HepG2 (cell line): ENCODE data around the gene CUL4A. TPM values are rescaled to one million over a fixed set of nuclear protein-coding genes. Genes with fewer than 3 reads are reported as not detected.

Experiments used
- FIP1L1 ChIP-seq: fragments of 200-400 bp; formaldehyde crosslinking; IDR thresholded peaks from 2 replicates; pipeline ENCODE4 v1.6.1; 2018; ENCODE audit warnings: low read depth, mild to moderate bottlenecking, low read length, moderate library complexity, borderline replicate concordance; ENCODE audit not compliant: insufficient read depth
- GFI1 ChIP-seq: sonication (generic); formaldehyde crosslinking; IDR thresholded peaks from 2 replicates; pipeline ENCODE4 v1.5.0; 2020; ENCODE audit warnings: missing genetic modification reagents, mild to moderate bottlenecking, borderline replicate concordance
- HDAC2 ChIP-seq: sonication (generic); formaldehyde crosslinking; IDR thresholded peaks from 2 replicates; pipeline ENCODE4 v1.4.0; 2020; ENCODE audit warnings: missing genetic modification reagents
- HMGXB4 ChIP-seq, 2 experiments: sonication (generic) in 1 of 2; formaldehyde crosslinking in 1 of 2; IDR thresholded peaks; 2 replicates each; pipeline versions ENCODE4 v1.4.0 to v1.6.1; 2018 to 2020; ENCODE audit warnings: missing genetic modification reagents in 2 of 2, borderline replicate concordance in 1 of 2, low read depth in 1 of 2, mild to moderate bottlenecking in 1 of 2, missing biosample characterization in 1 of 2
- HNRNPL ChIP-seq: fragments of 200-400 bp; formaldehyde crosslinking; IDR thresholded peaks from 2 replicates; pipeline ENCODE4 v1.6.1; 2017; ENCODE audit warnings: mild to moderate bottlenecking, low read depth, low read length
- MEIS1 ChIP-seq: sonication (generic); formaldehyde crosslinking; IDR thresholded peaks from 2 replicates; pipeline ENCODE4 v1.9.0; 2021; ENCODE audit warnings: mild to moderate bottlenecking, missing genetic modification reagents, moderate library complexity, borderline replicate concordance
- POLR2A ChIP-seq, 2 experiments: IDR thresholded peaks; 2 replicates each; pipeline ENCODE4 v1.6.1; 2011; ENCODE audit warnings: low read depth in 2 of 2, low read length in 2 of 2, mild to moderate bottlenecking in 1 of 2, moderate library complexity in 1 of 2; ENCODE audit not compliant: insufficient read depth in 1 of 2
- SIX4 ChIP-seq: sonication (generic); formaldehyde crosslinking; IDR thresholded peaks from 2 replicates; pipeline ENCODE4 v1.4.0; 2020; ENCODE audit warnings: missing genetic modification reagents
- TOE1 ChIP-seq: sonication (generic); formaldehyde crosslinking; IDR thresholded peaks from 2 replicates; pipeline ENCODE4 v1.4.0; 2020; ENCODE audit warnings: mild to moderate bottlenecking, missing genetic modification reagents
- ZMYM2 ChIP-seq: sonication (generic); formaldehyde crosslinking; IDR thresholded peaks from 2 replicates; pipeline ENCODE4 v1.8.0; 2022; ENCODE audit warnings: mild to moderate bottlenecking, missing genetic modification reagents
- ZNF615 ChIP-seq: sonication (generic); formaldehyde crosslinking; IDR thresholded peaks from 2 replicates; pipeline ENCODE4 v1.5.0; 2020; ENCODE audit warnings: mild to moderate bottlenecking, missing genetic modification reagents, borderline replicate concordance
- ZSCAN25 ChIP-seq: sonication (generic); formaldehyde crosslinking; IDR thresholded peaks from 2 replicates; pipeline ENCODE4 v1.8.0; 2022; ENCODE audit warnings: mild to moderate bottlenecking, missing genetic modification reagents
- polyA plus RNA-seq, 8 experiments: library from polyadenylated mRNA; depleted of rRNA in 3 of 8; stranded (reverse) in 7 of 8; unstranded in 1 of 8; fragments of >200 nt; fragmentation: Illumina TruSeq in 4 of 8; extraction: Trizol in 4 of 8; gene quantifications; 2 replicates each; pipeline versions ENCODE4 v1.2.1 to v1.2.3, GENCODE V29; 2011 to 2016; ENCODE audit warnings: low read depth in 4 of 8, missing spikeins in 1 of 8, mixed read lengths in 1 of 8; ENCODE audit not compliant: insufficient read depth in 1 of 8
- total RNA-seq, 5 experiments: library from RNA; depleted of rRNA; stranded (reverse); fragments of >200 nt; fragmentation: Illumina TruSeq; extraction: Trizol; gene quantifications; 2 replicates each; pipeline ENCODE4 v1.2.3, GENCODE V29; 2016; ENCODE audit warnings: low read depth in 1 of 5
- TF ChIP-seq, protein P1 (sequence below), 2 experiments: sonication (generic) in 1 of 2; formaldehyde crosslinking in 1 of 2; IDR thresholded peaks; 2 replicates each; pipeline versions ENCODE4 v1.6.1 to v1.9.0; 2014 to 2022; ENCODE audit warnings: antibody characterized with exemption in 1 of 2, borderline replicate concordance in 1 of 2, inconsistent platforms in 1 of 2, low read depth in 1 of 2, missing genetic modification reagents in 1 of 2
- TF ChIP-seq, protein P2 (sequence below): IDR thresholded peaks from 2 replicates; pipeline ENCODE4 v1.4.0; 2020; ENCODE audit warnings: mild to moderate bottlenecking, missing genetic modification reagents

The CUL4A gene
- total and polyA plus RNA-seq, 2 of the 13 experiments (the other 11 are each of a cell fraction or from before 2014, with no cell fraction given), result 51.2 to 75.3 TPM

- TF ChIP-seq HMGXB4 (CRISPR knock-in tag; IDR thresholded peaks at IDR 0.05; ENCODE audit: borderline replicate concordance in 1 of 2, low read depth in 1 of 2) (no peak), HNRNPL (no peak), ZSCAN25 (CRISPR knock-in tag) (no peak), ZMYM2 (CRISPR knock-in tag) (no peak), SIX4 (CRISPR knock-in tag) (peak; percentile 70; the same call in 1 of the 2 replicates), MEIS1 (CRISPR knock-in tag) (0 out of 2 replicates have a peak, but pooled peaks have one; percentile 48), HDAC2 (CRISPR knock-in tag) (peak; percentile 70), GFI1 (CRISPR knock-in tag) (peak; percentile 97), TOE1 (CRISPR knock-in tag) (no peak), POLR2A (IDR thresholded peaks at IDR 0.05; ENCODE audit: insufficient read depth in 1 of 2, low read depth in 2 of 2, low read length in 2 of 2) (peak; percentile 33 to 41; a peak in 2 of 4 replicates), FIP1L1 (no peak), ZNF615 (CRISPR knock-in tag) (no peak)
- TF ChIP-seq, protein P1, sequence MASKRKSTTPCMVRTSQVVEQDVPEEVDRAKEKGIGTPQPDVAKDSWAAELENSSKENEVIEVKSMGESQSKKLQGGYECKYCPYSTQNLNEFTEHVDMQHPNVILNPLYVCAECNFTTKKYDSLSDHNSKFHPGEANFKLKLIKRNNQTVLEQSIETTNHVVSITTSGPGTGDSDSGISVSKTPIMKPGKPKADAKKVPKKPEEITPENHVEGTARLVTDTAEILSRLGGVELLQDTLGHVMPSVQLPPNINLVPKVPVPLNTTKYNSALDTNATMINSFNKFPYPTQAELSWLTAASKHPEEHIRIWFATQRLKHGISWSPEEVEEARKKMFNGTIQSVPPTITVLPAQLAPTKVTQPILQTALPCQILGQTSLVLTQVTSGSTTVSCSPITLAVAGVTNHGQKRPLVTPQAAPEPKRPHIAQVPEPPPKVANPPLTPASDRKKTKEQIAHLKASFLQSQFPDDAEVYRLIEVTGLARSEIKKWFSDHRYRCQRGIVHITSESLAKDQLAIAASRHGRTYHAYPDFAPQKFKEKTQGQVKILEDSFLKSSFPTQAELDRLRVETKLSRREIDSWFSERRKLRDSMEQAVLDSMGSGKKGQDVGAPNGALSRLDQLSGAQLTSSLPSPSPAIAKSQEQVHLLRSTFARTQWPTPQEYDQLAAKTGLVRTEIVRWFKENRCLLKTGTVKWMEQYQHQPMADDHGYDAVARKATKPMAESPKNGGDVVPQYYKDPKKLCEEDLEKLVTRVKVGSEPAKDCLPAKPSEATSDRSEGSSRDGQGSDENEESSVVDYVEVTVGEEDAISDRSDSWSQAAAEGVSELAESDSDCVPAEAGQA (IDR thresholded peaks at IDR 0.05; ENCODE audit: low read depth), result no peak
- TF ChIP-seq, protein P1 (CRISPR knock-in tag; IDR thresholded peaks at IDR 0.05; ENCODE audit: borderline replicate concordance), result no peak
- TF ChIP-seq, protein P2, sequence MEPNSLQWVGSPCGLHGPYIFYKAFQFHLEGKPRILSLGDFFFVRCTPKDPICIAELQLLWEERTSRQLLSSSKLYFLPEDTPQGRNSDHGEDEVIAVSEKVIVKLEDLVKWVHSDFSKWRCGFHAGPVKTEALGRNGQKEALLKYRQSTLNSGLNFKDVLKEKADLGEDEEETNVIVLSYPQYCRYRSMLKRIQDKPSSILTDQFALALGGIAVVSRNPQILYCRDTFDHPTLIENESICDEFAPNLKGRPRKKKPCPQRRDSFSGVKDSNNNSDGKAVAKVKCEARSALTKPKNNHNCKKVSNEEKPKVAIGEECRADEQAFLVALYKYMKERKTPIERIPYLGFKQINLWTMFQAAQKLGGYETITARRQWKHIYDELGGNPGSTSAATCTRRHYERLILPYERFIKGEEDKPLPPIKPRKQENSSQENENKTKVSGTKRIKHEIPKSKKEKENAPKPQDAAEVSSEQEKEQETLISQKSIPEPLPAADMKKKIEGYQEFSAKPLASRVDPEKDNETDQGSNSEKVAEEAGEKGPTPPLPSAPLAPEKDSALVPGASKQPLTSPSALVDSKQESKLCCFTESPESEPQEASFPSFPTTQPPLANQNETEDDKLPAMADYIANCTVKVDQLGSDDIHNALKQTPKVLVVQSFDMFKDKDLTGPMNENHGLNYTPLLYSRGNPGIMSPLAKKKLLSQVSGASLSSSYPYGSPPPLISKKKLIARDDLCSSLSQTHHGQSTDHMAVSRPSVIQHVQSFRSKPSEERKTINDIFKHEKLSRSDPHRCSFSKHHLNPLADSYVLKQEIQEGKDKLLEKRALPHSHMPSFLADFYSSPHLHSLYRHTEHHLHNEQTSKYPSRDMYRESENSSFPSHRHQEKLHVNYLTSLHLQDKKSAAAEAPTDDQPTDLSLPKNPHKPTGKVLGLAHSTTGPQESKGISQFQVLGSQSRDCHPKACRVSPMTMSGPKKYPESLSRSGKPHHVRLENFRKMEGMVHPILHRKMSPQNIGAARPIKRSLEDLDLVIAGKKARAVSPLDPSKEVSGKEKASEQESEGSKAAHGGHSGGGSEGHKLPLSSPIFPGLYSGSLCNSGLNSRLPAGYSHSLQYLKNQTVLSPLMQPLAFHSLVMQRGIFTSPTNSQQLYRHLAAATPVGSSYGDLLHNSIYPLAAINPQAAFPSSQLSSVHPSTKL (CRISPR knock-in tag), result peak; percentile 87
These were observed 39.8 kb upstream of the CUL4A start (continued) for GRCh38 chr13:113169277-113170272.
